Measurements from ENCODE around the gene CADM1. TPM values are rescaled to one million over a fixed set of nuclear protein-coding genes. Genes with fewer than 3 reads are reported as not detected.

The CADM1 gene
- total RNA-seq, 1 experiment from 2014 or later: 0.79 TPM

- no peaks in the 10 kb centered on the region for H4K20me1 ChIP-seq (ENCODE audit: insufficient read depth)
- POLR2A ChIA-PET: no interaction called here
- peaks cover 0 to 3% of the 10 kb centered on the region in 2 experiments; a peak in 2 of 4 replicates for H3K9me3 ChIP-seq (ENCODE audit: control insufficient read depth in 1 of 2, insufficient read depth in 1 of 2, low read depth in 1 of 2, low read length in 2 of 2)
- H3K4me1 ChIP-seq (ENCODE audit: control insufficient read depth in 1 of 2, insufficient read depth in 2 of 2, low read length in 2 of 2): no peaks in the 10 kb centered on the region
- ATAC-seq (no peak), DNase-seq (ENCODE audit: low read depth, low spot score) (no peak)
- CTCF ChIA-PET: no interaction called here
- no peak overlapping the region for H3K9ac ChIP-seq (ENCODE audit: low read length)
- H3K4me2 ChIP-seq (ENCODE audit: low read length): no peak overlapping the region
- H3K27me3 ChIP-seq (ENCODE audit: insufficient read depth, low read length): no peaks in the 10 kb centered on the region
- no TSS peak for BruUV-seq (replicated peaks)
- intact Hi-C loops (cut with micrococcal nuclease): no loop called here
- H3K4me3 ChIP-seq (replicated peaks in 1 of 2; ENCODE audit: low read depth in 1 of 2, low read length in 2 of 2): no peak overlapping the region
- H3K9me2 ChIP-seq (ENCODE audit: insufficient read depth): no peaks in the 10 kb centered on the region
- H2AFZ ChIP-seq (ENCODE audit: low read depth, low read length, poor library complexity, severe bottlenecking): no peak overlapping the region
- no peaks in the 10 kb centered on the region for H3K36me3 ChIP-seq (ENCODE audit: control insufficient read depth in 1 of 2, insufficient read depth in 2 of 2, low read length in 2 of 2)
- H3K79me2 ChIP-seq (ENCODE audit: insufficient read depth, low read length): no peaks in the 10 kb centered on the region
- no peak overlapping the region for H3K27ac ChIP-seq (ENCODE audit: low read depth, low read length)
- TF ChIP-seq JUND (IDR thresholded peaks at IDR 0.05) (no peak), ELF1 (IDR thresholded peaks at IDR 0.05; ENCODE audit: borderline replicate concordance, low read depth) (no peak), SP1 (IDR thresholded peaks at IDR 0.05; ENCODE audit: low read depth) (no peak), CEBPB (IDR thresholded peaks at IDR 0.05; ENCODE audit: low read depth) (no peak), EGR1 (IDR thresholded peaks at IDR 0.05; ENCODE audit: low read depth) (no peak), EZH2phosphoT487 (IDR thresholded peaks at IDR 0.05; ENCODE audit: borderline replicate concordance) (no peak), SIN3A (IDR thresholded peaks at IDR 0.05; ENCODE audit: low read depth) (no peak), ZNF274 (IDR thresholded peaks at IDR 0.05; ENCODE audit: low read depth, low read length) (no peak), TCF7L2 (IDR thresholded peaks at IDR 0.05; ENCODE audit: borderline replicate concordance, extremely low read depth, insufficient read depth, insufficient read length) (no peak)
- RAD21 ChIA-PET (ENCODE audit: low non-redundant PET in 1 of 2, low total read pairs in 2 of 2, uncharacterized antibody in 2 of 2, unreplicated experiment in 2 of 2): no interaction called here
These were observed 197.5 kb downstream of the CADM1 start for GRCh38 chr11:115306689-115307088.

- TF ChIP-seq EGR1 (IDR thresholded peaks at IDR 0.05; ENCODE audit: low read depth): no peak
- TF ChIP-seq ATF3 (IDR thresholded peaks at IDR 0.05): no peak
- ChIA-PET RAD21 (ENCODE audit: low non-redundant PET in 1 of 2, low total read pairs in 2 of 2, uncharacterized antibody in 2 of 2, unreplicated experiment in 2 of 2) (no interaction called here), CTCF (no interaction called here), POLR2A (no interaction called here)
- Histone ChIP-seq H3K4me3 (replicated peaks in 1 of 2; ENCODE audit: low read depth in 1 of 2, low read length in 2 of 2) (no peak overlapping the region), H4K20me1 (ENCODE audit: insufficient read depth) (no peaks in the 10 kb centered on the region), H2AFZ (ENCODE audit: low read depth, low read length, poor library complexity, severe bottlenecking) (no peak overlapping the region), H3K4me2 (ENCODE audit: low read length) (no peak overlapping the region), H3K36me3 (ENCODE audit: control insufficient read depth in 1 of 2, insufficient read depth in 2 of 2, low read length in 2 of 2) (no peaks in the 10 kb centered on the region), H3K27ac (ENCODE audit: low read depth, low read length) (no peak overlapping the region), H3K4me1 (ENCODE audit: control insufficient read depth in 1 of 2, insufficient read depth in 2 of 2, low read length in 2 of 2) (no peaks in the 10 kb centered on the region), H3K27me3 (ENCODE audit: insufficient read depth, low read length) (no peaks in the 10 kb centered on the region), H3K79me2 (ENCODE audit: insufficient read depth, low read length) (no peaks in the 10 kb centered on the region), H3K9ac (ENCODE audit: low read length) (no peak overlapping the region), H3K9me2 (ENCODE audit: insufficient read depth) (no peaks in the 10 kb centered on the region), H3K9me3 (ENCODE audit: control insufficient read depth in 1 of 2, insufficient read depth in 1 of 2, low read depth in 1 of 2, low read length in 2 of 2) (peaks cover 0 to 3% of the 10 kb centered on the region in 2 experiments; a peak in 2 of 4 replicates)
- intact Hi-C loops (cut with micrococcal nuclease): no loop called here
- no TSS peak for BruUV-seq (replicated peaks)
- DNase-seq (ENCODE audit: low read depth, low spot score): no peak
- ATAC-seq: no peak
These were observed 199.3 kb downstream of the CADM1 start for GRCh38 chr11:115304774-115305472.

All from HCT116 (cell line).